ENCODE results near the gene LNX1.

Gene LNX1

GRCh38 chr4:53450773-53451172 is 140.5 kb downstream of the LNX1 start:
- DNase-seq (ENCODE audit: low spot score) = no peak
- Histone ChIP-seq H3K27ac (no peak overlapping the region), H3K4me3 (no peak overlapping the region)
- TF ChIP-seq CTCF (IDR thresholded peaks at IDR 0.05) = no peak

- Histone ChIP-seq H3K27ac (no peak overlapping the region), H3K4me3 (no peak overlapping the region)
- TF ChIP-seq CTCF (IDR thresholded peaks at IDR 0.05) = no peak
- no peak for DNase-seq (ENCODE audit: low spot score)
These were observed 146.3 kb downstream of the LNX1 start for GRCh38 chr4:53444954-53445353.

GRCh38 chr4:53441564-53441963 is 149.7 kb downstream of the LNX1 start:
- H3K27ac ChIP-seq = no peak overlapping the region
- DNase-seq (ENCODE audit: low spot score) = no peak
- TF ChIP-seq CTCF (IDR thresholded peaks at IDR 0.05) = no peak
- no peak overlapping the region for H3K4me3 ChIP-seq

GRCh38 chr4:53436251-53436650 is 155.0 kb downstream of the LNX1 start:
- H3K27ac ChIP-seq = no peak overlapping the region
- H3K4me3 ChIP-seq = no peak overlapping the region
- DNase-seq (ENCODE audit: low spot score) = no peak
- no peak for TF ChIP-seq CTCF (IDR thresholded peaks at IDR 0.05)

GRCh38 chr4:53432528-53433424 is 158.5 kb downstream of the LNX1 start:
- no peak for DNase-seq (ENCODE audit: low spot score)
- H3K27ac ChIP-seq = no peak overlapping the region
- no peak for TF ChIP-seq CTCF (IDR thresholded peaks at IDR 0.05)

GRCh38 chr4:53431052-53431451 is 160.2 kb downstream of the LNX1 start:
- DNase-seq (ENCODE audit: low spot score) = no peak
- no peak overlapping the region for H3K27ac ChIP-seq
- no peak overlapping the region for H3K4me3 ChIP-seq
- TF ChIP-seq CTCF (IDR thresholded peaks at IDR 0.05) = no peak

More at GRCh38 chr4:53432528-53433424, 158.5 kb downstream of the LNX1 start:
- H3K4me3 ChIP-seq = no peak overlapping the region

- no peak overlapping the region for H3K4me3 ChIP-seq
- no peak for TF ChIP-seq CTCF (IDR thresholded peaks at IDR 0.05)
- no peak for DNase-seq (ENCODE audit: low spot score)
- H3K27ac ChIP-seq = no peak overlapping the region
These were observed 163.9 kb downstream of the LNX1 start for GRCh38 chr4:53427366-53427765.

All from coronary artery (tissue), 2 donors.